Stimulated activated CD8-positive, alpha-beta memory T cell treated with anti-CD3 and anti-CD28 coated beads, Interleukin-7, amount 100 ng/mL, for 4 hours (primary cell): ENCODE results near the gene CTBP2.

Experiments
- DNase-seq, 2 donors: peaks; one replicate each; pipeline ENCODE4 v3.0.0-alpha.2; 2020; ENCODE audit warnings: low read depth in 2 of 2

The CTBP2 gene

GRCh38 chr10:124941823-124942222 lies 218.5 kb downstream of the CTBP2 start, which contains the start of gene ZRANB1:
TSS of gene ZRANB1 (plus strand) at chr10:124942123. CDS start at chr10:124942494, 371 bp downstream.
- DNase-seq, result no peak

- no peak for DNase-seq
Measured at GRCh38 chr10:124939290-124939689, 221.1 kb downstream of the CTBP2 start.

GRCh38 chr10:124936813-124937212 lies 223.6 kb downstream of the CTBP2 start:
- no peak for DNase-seq

GRCh38 chr10:124935946-124936345 lies 224.4 kb downstream of the CTBP2 start:
- DNase-seq, result no peak
